Airway epithelial cell (primary cell): Measurements from ENCODE around the gene SUMO1. TPM values are rescaled to one million over a fixed set of nuclear protein-coding genes. Genes with fewer than 3 reads are reported as not detected.

ENCODE experiments used
- total RNA-seq: library from RNA; depleted of rRNA; stranded (reverse); fragments of >200 nt; gene quantifications from 2 replicates; pipeline ENCODE4 v1.2.3, GENCODE V29; 2015

Gene SUMO1
- total RNA-seq, result 89.4 and 104 TPM in 2 replicates

DNA sequence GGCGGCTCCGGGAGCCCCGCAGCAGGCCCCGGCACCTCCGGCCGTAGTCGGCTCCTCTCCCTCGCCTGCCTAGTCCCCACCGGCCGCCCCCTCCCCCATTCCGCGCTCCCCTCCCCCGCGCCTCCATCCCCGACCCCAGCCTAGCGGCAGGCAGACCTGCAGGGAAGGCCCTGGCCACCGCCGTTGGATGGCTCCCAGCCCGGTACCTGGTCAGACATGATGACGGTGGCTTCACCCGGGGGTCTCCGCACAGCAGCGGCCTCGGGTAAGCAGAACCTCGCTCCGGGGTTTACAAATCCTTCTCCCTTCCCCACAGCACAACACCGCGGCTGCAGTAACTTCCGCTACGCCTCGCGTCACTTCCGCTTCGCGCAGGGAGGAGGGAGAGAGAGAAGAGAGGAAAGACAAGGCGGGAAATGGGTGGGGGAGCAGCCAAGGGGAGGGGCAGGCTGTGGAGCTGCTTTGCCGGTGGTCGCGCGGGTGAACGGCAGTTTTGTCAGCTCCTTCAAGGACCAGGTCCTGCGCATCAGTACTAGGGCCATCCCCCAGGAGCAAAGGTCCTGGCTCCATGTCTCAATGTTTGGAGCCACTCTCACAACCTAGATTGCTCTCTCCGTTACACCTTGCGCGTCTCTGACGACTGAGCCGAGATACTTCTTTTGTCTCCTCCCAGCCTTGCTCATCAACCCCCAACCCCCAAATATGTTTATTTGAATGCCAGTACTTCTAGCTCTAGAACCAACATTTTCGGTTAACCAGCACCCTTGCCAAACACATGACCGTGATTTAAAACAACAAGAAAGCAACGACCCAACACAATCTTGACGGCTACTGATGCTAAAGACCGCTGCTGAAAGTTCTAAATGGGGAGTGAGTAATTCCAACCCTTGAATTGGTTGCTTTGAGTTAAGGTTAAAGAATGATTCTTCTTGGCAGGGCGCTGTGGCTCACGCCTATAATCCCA lies at the start of gene SUMO1:
Gene SUMO1, minus strand, starts transcription at position 364 of the 964 bp plus-strand sequence. Its CDS starts 146 bp downstream, at position 218.

DNA sequence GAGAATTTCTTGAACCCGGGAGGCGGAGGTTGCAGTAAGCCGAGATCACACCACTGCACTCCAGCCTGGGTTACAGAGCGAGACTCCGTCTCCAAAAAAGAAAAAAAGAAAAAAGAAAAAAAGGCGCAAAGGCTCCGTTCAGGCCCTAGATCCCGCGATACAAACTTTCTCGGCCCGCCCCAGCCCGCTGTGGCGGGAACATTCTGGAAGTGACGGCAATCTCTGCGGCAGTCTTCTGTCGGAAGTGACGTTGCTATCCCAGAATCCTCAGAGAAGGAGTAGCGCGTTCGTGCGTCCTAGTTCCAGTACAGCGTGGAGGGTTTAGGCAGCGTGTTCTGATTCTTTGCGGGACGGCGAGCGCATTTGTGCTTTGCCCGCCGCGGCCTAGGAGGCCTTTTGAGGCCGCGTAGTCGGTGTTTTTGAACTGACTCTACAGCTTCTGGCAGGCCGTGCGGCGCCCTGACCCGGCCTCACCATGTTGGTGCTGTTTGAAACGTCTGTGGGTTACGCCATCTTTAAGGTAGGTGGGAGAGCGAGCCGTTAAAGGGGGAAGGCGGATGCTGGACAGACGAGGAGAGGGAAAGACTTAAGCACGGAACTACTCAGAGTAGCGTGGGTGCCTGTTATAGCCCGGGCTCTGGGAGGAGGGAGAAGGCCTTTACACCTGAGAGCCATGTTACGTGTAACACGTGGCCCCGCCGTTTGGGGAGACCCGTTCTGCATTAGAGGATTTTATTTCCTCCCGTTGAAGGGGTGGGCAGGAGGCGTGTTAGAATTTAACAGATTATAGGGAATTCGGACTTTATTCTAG lies 27.3 kb upstream of the SUMO1 start, which contains the start of gene NOP58:
Gene NOP58, plus strand, starts transcription at position 297 of the 811 bp plus-strand sequence. Its CDS starts 179 bp downstream, at position 476.

Other genes starting within 250 kb of the SUMO1 start
- gene FZD7, start 204.7 kb downstream of the SUMO1 start, total RNA-seq, result 6.8 and 7.0 TPM in 2 replicates
- not detected in 2 replicates for gene KIAA2012, start 165.3 kb downstream of the SUMO1 start, total RNA-seq
- 56.9 and 61.9 TPM in 2 replicates for gene NOP58, start 27.2 kb upstream of the SUMO1 start, total RNA-seq
- 11.9 and 21.7 TPM in 2 replicates for gene BMPR2, start 137.7 kb upstream of the SUMO1 start, total RNA-seq